ENCODE results near the gene ARMC10. TPM values are rescaled to one million over a fixed set of nuclear protein-coding genes. Genes with fewer than 3 reads are reported as not detected.

The ARMC10 gene
- total and polyA plus RNA-seq, 9 of the 15 experiments (the other 6 are each of a cell fraction or from before 2014, with no cell fraction given): 17.0 to 113 (median 72.6) TPM

DNA sequence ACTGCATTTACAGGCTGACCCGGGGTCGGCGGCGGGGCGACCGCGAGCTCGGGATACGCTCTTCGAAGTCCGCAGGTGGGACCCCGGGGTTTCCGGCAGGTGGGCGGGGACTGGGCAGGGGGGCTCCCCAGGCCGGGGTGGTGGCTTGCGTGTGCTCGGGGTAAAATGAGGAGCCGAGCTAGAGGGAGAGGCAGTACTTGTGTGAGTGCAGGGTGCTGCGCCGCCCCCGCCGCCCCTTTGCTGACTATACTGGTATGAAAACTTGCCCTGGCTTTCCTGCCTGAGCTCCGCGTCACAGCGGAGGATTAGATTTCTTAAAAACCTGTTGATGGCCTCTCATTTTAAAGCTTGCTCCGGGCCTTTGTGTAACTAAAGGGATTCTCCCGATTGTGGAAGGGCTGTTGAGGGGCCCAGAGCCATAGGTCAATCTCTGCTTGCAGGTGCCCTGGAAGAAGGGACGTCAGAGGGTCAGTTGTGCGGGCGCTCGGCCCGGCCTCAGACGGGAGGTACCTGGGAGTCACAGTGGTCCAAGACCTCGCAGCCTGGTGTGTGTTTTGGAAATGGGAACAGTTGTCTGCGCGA, 488 bp downstream of the ARMC10 start:
- Histone ChIP-seq H3K4me2 (ENCODE audit: insufficient read depth, low read length) (peak overlapping the region; percentile 99), H2AFZ (ENCODE audit: low read depth, low read length) (peak overlapping the region; percentile 100), H3K79me2 (ENCODE audit: control insufficient read depth, insufficient read depth, low read length) (peaks cover 46% of the 10 kb centered on the region), H3K27ac (ENCODE audit: extremely low read depth, low read depth, low read length) (peak overlapping the region; percentile 82), H3K27me3 (ENCODE audit: control insufficient read depth in 2 of 2, insufficient read depth in 2 of 2, low read length in 2 of 2) (no peaks in the 10 kb centered on the region), H3K36me3 (ENCODE audit: control insufficient read depth, insufficient read depth, low read length) (peaks cover 22% of the 10 kb centered on the region; the same call in 2 of the 3 replicates), H3K9me3 (replicated peaks; ENCODE audit: control insufficient read depth, insufficient read depth, low read depth, low read length) (no peaks in the 10 kb centered on the region), H3K4me1 (replicated peaks in 1 of 2; ENCODE audit: control insufficient read depth in 2 of 2, insufficient read depth in 2 of 2, low read length in 2 of 2) (peaks cover 6 to 8% of the 10 kb centered on the region in 2 experiments; a peak in 4 of 5 replicates), H3K9me1 (ENCODE audit: control insufficient read depth, insufficient read depth, low read length) (no peaks in the 10 kb centered on the region), H3K4me3 (peak overlapping the region; percentile 83), H3K9ac (ENCODE audit: insufficient read depth in 1 of 2, low read depth in 2 of 2, low read length in 2 of 2) (peak overlapping the region; percentile 86 to 99), H4K20me1 (replicated peaks; ENCODE audit: control insufficient read depth, insufficient read depth, low read length) (no peaks in the 10 kb centered on the region)
- DNase-seq (ENCODE audit: extremely low read depth in 1 of 4, low spot score in 3 of 4) (peak; percentile 62 to 71 (median 68)), ATAC-seq (peak; percentile 37), FAIRE-seq (no peak)
- TSS peak; percentile 63 for BruUV-seq (replicated peaks)
- ChIA-PET POLR2A (interaction anchor here (0.9 to 2.5 kb wide), 13 partner anchors 9 to 218 kb away, joined by 3 to 11 read pairs (median 4); partner anchors contain the start of gene NAPEPLD), CTCF (ENCODE audit: low intra/inter-chr PET ratio) (no interaction called here)
- in situ Hi-C loops (cut with MboI) (no loop called here), intact Hi-C loops (cut with micrococcal nuclease) (loop anchor here (1.0 kb wide), 1 partner anchor 74 kb away; the partner anchor contains the start of gene NAPEPLD)
- under 1% methylated on average over 36 of the region's 36 CpGs for WGBS (ENCODE audit: insufficient coverage, low coverage, missing lambda C conversion rate)
- TF ChIP-seq NCOA2 (IDR thresholded peaks at IDR 0.05; ENCODE audit: partially characterized antibody in 2 of 2) (no peak), HDAC1 (IDR thresholded peaks at IDR 0.05) (peak in 1 of 2 experiments; percentile 24; a peak in 1 of 4 replicates), KDM5B (IDR thresholded peaks at IDR 0.05; ENCODE audit: insufficient replicate concordance, low read depth, low read length) (peak; percentile 11), ZFP36 (IDR thresholded peaks at IDR 0.05; ENCODE audit: low read depth, low read length, partially characterized antibody) (no peak), SIN3B (IDR thresholded peaks at IDR 0.05; ENCODE audit: low read depth) (no peak; the same call in 1 of the 2 replicates), HDAC2 (IDR thresholded peaks at IDR 0.05) (0 out of 2 replicates have a peak, but pooled peaks have one; percentile 21), SRSF9 (IDR thresholded peaks at IDR 0.05; ENCODE audit: borderline replicate concordance, low read depth, low read length) (no peak), SMARCE1 (IDR thresholded peaks at IDR 0.05) (peak; percentile 38; the same call in 1 of the 2 replicates), GTF2E2 (tag; IDR thresholded peaks at IDR 0.05) (peak; percentile 92; the same call in 1 of the 2 replicates), POLR2G (IDR thresholded peaks at IDR 0.05; ENCODE audit: low read depth, low read length) (peak; percentile 32)
- TF ChIP-seq, protein P1, sequence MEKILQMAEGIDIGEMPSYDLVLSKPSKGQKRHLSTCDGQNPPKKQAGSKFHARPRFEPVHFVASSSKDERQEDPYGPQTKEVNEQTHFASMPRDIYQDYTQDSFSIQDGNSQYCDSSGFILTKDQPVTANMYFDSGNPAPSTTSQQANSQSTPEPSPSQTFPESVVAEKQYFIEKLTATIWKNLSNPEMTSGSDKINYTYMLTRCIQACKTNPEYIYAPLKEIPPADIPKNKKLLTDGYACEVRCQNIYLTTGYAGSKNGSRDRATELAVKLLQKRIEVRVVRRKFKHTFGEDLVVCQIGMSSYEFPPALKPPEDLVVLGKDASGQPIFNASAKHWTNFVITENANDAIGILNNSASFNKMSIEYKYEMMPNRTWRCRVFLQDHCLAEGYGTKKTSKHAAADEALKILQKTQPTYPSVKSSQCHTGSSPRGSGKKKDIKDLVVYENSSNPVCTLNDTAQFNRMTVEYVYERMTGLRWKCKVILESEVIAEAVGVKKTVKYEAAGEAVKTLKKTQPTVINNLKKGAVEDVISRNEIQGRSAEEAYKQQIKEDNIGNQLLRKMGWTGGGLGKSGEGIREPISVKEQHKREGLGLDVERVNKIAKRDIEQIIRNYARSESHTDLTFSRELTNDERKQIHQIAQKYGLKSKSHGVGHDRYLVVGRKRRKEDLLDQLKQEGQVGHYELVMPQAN (IDR thresholded peaks at IDR 0.05; ENCODE audit: borderline replicate concordance): 0 out of 2 replicates have a peak, but pooled peaks have one; percentile 23
- TF ChIP-seq, protein P2, sequence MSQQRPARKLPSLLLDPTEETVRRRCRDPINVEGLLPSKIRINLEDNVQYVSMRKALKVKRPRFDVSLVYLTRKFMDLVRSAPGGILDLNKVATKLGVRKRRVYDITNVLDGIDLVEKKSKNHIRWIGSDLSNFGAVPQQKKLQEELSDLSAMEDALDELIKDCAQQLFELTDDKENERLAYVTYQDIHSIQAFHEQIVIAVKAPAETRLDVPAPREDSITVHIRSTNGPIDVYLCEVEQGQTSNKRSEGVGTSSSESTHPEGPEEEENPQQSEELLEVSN (IDR thresholded peaks at IDR 0.05; ENCODE audit: borderline replicate concordance in 1 of 2, extremely low read depth in 1 of 2, insufficient read depth in 1 of 2, insufficient read length in 1 of 2, low read depth in 1 of 2, low read length in 1 of 2, poor library complexity in 1 of 2, severe bottlenecking in 1 of 2): peak in 1 of 2 experiments; percentile 6
- TF ChIP-seq, protein P3, sequence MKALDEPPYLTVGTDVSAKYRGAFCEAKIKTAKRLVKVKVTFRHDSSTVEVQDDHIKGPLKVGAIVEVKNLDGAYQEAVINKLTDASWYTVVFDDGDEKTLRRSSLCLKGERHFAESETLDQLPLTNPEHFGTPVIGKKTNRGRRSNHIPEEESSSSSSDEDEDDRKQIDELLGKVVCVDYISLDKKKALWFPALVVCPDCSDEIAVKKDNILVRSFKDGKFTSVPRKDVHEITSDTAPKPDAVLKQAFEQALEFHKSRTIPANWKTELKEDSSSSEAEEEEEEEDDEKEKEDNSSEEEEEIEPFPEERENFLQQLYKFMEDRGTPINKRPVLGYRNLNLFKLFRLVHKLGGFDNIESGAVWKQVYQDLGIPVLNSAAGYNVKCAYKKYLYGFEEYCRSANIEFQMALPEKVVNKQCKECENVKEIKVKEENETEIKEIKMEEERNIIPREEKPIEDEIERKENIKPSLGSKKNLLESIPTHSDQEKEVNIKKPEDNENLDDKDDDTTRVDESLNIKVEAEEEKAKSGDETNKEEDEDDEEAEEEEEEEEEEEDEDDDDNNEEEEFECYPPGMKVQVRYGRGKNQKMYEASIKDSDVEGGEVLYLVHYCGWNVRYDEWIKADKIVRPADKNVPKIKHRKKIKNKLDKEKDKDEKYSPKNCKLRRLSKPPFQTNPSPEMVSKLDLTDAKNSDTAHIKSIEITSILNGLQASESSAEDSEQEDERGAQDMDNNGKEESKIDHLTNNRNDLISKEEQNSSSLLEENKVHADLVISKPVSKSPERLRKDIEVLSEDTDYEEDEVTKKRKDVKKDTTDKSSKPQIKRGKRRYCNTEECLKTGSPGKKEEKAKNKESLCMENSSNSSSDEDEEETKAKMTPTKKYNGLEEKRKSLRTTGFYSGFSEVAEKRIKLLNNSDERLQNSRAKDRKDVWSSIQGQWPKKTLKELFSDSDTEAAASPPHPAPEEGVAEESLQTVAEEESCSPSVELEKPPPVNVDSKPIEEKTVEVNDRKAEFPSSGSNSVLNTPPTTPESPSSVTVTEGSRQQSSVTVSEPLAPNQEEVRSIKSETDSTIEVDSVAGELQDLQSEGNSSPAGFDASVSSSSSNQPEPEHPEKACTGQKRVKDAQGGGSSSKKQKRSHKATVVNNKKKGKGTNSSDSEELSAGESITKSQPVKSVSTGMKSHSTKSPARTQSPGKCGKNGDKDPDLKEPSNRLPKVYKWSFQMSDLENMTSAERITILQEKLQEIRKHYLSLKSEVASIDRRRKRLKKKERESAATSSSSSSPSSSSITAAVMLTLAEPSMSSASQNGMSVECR (CRISPR knock-in tag; IDR thresholded peaks at IDR 0.05): no peak

All from K562 (cell line).